Spleen (tissue), 11 donors: ENCODE measurements around the gene DYDC2. TPM values are rescaled to one million over a fixed set of nuclear protein-coding genes. Genes with fewer than 3 reads are reported as not detected.
"Not testable (repeated sequence)": the region's sequence is repeated elsewhere in the genome, so short reads cannot be mapped to it uniquely, and the experiment has no call there.

Experiments used
- DNase-seq: peaks from one replicate; pipeline ENCODE4 v3.0.0-alpha.2; 2020
- H3K27ac ChIP-seq, 8 donors: fragments of 200-600 bp; sonication (generic) in 7 of 8; 1 replicate in 4 of 8; 2 replicates in 4 of 8; pipeline versions ENCODE4 v1.5.0 to v1.8.0; 2016 to 2021; ENCODE audit warnings: inconsistent platforms in 4 of 8, mild to moderate bottlenecking in 4 of 8, moderate library complexity in 1 of 8
- H3K27me3 ChIP-seq, 7 donors: fragments of 200-600 bp; sonication (generic) in 6 of 7; replicated peaks in 1 of 7; 1 replicate in 4 of 7; 2 replicates in 3 of 7; pipeline versions ENCODE4 v1.5.0 to v1.8.0; 2016 to 2021; ENCODE audit warnings: inconsistent platforms in 3 of 7, mild to moderate bottlenecking in 1 of 7
- H3K36me3 ChIP-seq, 6 donors: fragments of 200-600 bp; sonication (generic) in 5 of 6; 1 replicate in 4 of 6; 2 replicates in 2 of 6; pipeline versions ENCODE4 v1.5.0 to v1.8.0; 2016 to 2021; ENCODE audit warnings: inconsistent platforms in 2 of 6
- H3K4me1 ChIP-seq, 6 donors: fragments of 200-600 bp; sonication (generic) in 5 of 6; 1 replicate in 3 of 6; 2 replicates in 3 of 6; pipeline versions ENCODE4 v1.5.0 to v1.8.0; 2016 to 2021; ENCODE audit warnings: inconsistent platforms in 3 of 6
- H3K4me3 ChIP-seq, 8 donors: fragments of 200-600 bp; sonication (generic) in 7 of 8; 1 replicate in 4 of 8; 2 replicates in 4 of 8; pipeline versions ENCODE4 v1.5.0 to v1.8.0; 2016 to 2021; ENCODE audit warnings: inconsistent platforms in 4 of 8, mild to moderate bottlenecking in 4 of 8, moderate library complexity in 2 of 8
- H3K9me3 ChIP-seq, 8 donors: fragments of 200-600 bp; sonication (generic) in 7 of 8; 1 replicate in 4 of 8; 2 replicates in 4 of 8; pipeline versions ENCODE4 v1.5.0 to v1.8.0; 2016 to 2021; ENCODE audit warnings: inconsistent platforms in 4 of 8
- POLR2A ChIP-seq, 3 donors: fragments of 450-650 bp; IDR thresholded peaks; one replicate each; pipeline ENCODE4 v1.5.1; 2017; ENCODE audit warnings: antibody characterized with exemption in 3 of 3, mild to moderate bottlenecking in 1 of 3
- POLR2AphosphoS5 ChIP-seq, 3 donors: sonication (generic); formaldehyde crosslinking; IDR thresholded peaks; one replicate each; pipeline ENCODE4 v1.5.1; 2017; ENCODE audit warnings: antibody characterized with exemption in 3 of 3
- WGBS, 5 donors: extraction: QIAGEN DNeasy Blood & Tissue Kit in 3 of 5; methylation state at CpG; one replicate each; pipeline versions ENCODE4 v1.1.5 to v1.1.7; 2013 to 2018; 5-methylcytosine and 5-hydroxymethylcytosine counted together
- intact Hi-C: fragments of 100-400 bp; cut with DNase I; formaldehyde crosslinking; loops from one replicate; pipeline ENCODE4 v1.15.0; 2023; ENCODE audit warnings: low total_unique reads
- polyA plus RNA-seq, 3 donors: library from polyadenylated mRNA; stranded (reverse); fragments of 200-250 nt; gene quantifications; one replicate each; pipeline ENCODE4 v1.2.1, GENCODE V29; 2013
- total RNA-seq, 7 donors: library from RNA; depleted of rRNA in 3 of 7; stranded (reverse); fragments of >200 nt in 3 of 7; fragmentation: NEBNext Ultra II Directional in 4 of 7; extraction: Animal tissue kit (Norgen Biotek cat#: 25700) in 4 of 7; gene quantifications; one replicate each; pipeline versions ENCODE4 v1.1.0 to v1.2.1, GENCODE V29; 2016 to 2021
- TF ChIP-seq, protein P1 (sequence below), 11 experiments: fragments of 200-600 bp in 7 of 11; fragments of 450-650 bp in 4 of 11; sonication (generic) in 4 of 11; IDR thresholded peaks in 8 of 11; conservative IDR thresholded peaks in 3 of 11; 1 replicate in 7 of 11; 2 replicates in 4 of 11; pipeline versions ENCODE4 v1.4.0 to v1.8.0; 2016 to 2021; ENCODE audit warnings: antibody characterized with exemption in 11 of 11, inconsistent platforms in 4 of 11, mild to moderate bottlenecking in 1 of 11
- donor health status: healthy with polysubstance abuse.
- donor health status: DM: no; HTN: no; CAD: no; lungs with moderate emphysema.
- donor health status: DM: no; HTN: no; CAD: no.
- donor health status: Bipolar disorder and iron deficiency.
- donor health status: healthy.
- donor health status: DM: no; HTN: no; CAD: no.
- donor health status: DM: yes; HTN: yes; CAD: no.

Gene DYDC2
- total and polyA plus RNA-seq, 10 donors = not detected

DNA sequence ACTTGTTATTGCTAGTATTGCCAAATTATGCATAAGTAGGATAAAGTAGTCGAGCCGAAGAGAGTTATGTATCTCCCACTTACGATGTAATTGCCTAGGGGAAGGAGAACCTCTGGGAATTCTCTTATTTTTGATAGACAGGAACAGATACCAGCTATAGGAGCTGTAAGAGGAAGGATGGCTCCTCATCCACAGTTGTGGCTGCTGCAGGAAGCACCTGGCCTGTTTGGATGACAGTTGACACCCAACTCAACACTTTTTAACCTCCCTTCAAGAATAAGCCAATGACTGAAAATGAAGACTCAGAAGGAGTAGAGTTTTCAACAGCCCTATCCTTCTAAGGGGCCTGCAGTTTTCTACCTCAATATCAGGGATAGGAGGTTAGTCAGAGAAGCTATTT lies 6.3 kb upstream of the DYDC2 start:
- Histone ChIP-seq H3K36me3 (no peaks in the 10 kb centered on the region), H3K27ac (no peak overlapping the region), H3K4me3 (no peak overlapping the region), H3K4me1 (no peaks in the 10 kb centered on the region), H3K9me3 (no peaks in the 10 kb centered on the region), H3K27me3 (peaks cover 0 to 27% (median 3%) of the 10 kb centered on the region in 7 donors)
- intact Hi-C loops = no loop called here
- TF ChIP-seq POLR2AphosphoS5 (IDR thresholded peaks at IDR 0.05) = no peak
- TF ChIP-seq POLR2A (IDR thresholded peaks at IDR 0.05) = no peak
- TF ChIP-seq, protein P1, sequence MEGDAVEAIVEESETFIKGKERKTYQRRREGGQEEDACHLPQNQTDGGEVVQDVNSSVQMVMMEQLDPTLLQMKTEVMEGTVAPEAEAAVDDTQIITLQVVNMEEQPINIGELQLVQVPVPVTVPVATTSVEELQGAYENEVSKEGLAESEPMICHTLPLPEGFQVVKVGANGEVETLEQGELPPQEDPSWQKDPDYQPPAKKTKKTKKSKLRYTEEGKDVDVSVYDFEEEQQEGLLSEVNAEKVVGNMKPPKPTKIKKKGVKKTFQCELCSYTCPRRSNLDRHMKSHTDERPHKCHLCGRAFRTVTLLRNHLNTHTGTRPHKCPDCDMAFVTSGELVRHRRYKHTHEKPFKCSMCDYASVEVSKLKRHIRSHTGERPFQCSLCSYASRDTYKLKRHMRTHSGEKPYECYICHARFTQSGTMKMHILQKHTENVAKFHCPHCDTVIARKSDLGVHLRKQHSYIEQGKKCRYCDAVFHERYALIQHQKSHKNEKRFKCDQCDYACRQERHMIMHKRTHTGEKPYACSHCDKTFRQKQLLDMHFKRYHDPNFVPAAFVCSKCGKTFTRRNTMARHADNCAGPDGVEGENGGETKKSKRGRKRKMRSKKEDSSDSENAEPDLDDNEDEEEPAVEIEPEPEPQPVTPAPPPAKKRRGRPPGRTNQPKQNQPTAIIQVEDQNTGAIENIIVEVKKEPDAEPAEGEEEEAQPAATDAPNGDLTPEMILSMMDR (IDR thresholded peaks at IDR 0.05 in 8 of 11, conservative IDR thresholded peaks at IDR 0.05 in 3 of 11) = no peak
- 55 to 69% (median 65%) methylated on average over 3 of the region's 3 CpGs for WGBS, 5 donors
- DNase-seq = no peak

DNA sequence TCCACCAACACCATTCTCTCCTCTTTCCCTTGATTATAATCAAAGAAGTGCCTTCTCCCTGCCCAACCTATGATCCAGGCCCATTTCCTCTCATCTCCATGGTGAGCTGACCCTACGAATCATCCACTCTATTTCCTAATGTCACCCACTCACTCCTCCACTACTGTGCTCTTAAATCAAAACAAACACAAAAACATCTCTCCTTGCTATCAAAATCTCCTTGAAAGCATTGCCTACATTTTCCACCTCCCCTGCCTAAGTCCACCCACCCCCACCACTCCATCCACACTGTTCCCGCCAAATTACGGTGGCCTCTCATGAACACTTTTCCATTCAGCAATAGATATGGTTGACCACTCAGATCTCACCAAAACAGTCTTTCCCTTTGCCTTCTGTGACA lies 5.4 kb upstream of the DYDC2 start:
- intact Hi-C loops = no loop called here
- Histone ChIP-seq H3K27ac (no peak overlapping the region), H3K36me3 (no peaks in the 10 kb centered on the region), H3K9me3 (no peaks in the 10 kb centered on the region), H3K4me3 (no peak overlapping the region), H3K27me3 (peaks cover 0 to 37% (median 8%) of the 10 kb centered on the region in 7 donors), H3K4me1 (peaks cover 0 to 3% (median 2%) of the 10 kb centered on the region in 6 donors)
- no peak for DNase-seq
- 85 to 95% (median 87%) methylated on average over 3 of the region's 3 CpGs for WGBS, 5 donors
- no peak for TF ChIP-seq POLR2AphosphoS5 (IDR thresholded peaks at IDR 0.05)
- TF ChIP-seq, protein P1 (IDR thresholded peaks at IDR 0.05 in 8 of 11, conservative IDR thresholded peaks at IDR 0.05 in 3 of 11) = no peak
- no peak for TF ChIP-seq POLR2A (IDR thresholded peaks at IDR 0.05)

DNA sequence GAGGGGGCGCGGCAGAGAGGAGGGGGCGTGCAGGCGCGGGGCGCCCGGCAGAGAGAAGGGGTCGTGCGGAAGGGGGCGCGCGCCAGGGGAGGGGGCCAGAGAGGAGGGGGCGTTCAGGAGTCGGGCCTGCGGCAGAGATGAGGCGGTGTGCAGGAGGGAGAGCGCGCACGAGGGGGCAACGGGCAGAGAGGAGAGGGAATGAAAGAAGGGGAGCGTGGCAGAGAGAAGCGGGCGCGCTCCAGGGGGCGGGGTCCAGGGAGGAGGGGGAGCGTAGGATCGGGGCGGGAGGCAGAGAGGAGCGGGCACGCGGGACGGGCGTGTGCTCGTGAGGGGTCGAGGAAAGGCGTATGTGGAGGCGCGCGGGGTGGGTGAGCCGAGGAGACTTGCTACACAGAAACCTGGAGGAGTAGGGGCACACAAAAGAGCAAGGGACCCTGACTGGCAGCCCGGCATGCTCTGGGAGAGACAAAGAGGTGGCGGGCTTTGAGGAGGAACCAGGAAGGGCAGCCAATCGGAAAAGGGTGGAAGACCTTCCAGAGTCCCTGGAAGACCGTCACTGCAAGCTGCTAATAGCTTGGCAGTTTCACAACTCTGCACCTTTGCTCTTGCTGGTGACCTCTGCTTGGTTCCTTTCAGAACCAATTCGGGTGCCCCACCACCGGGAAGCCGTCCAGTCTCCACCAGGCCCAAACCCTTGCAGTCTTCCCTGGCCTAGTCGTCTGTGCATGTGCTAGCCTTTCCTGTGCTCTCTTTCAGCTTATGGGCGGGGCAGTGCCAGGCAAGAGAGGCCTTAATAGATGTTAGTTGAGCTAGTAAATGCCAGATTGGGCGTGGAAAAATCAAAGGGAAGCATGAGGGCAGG lies 639 bp downstream of the DYDC2 start:
- no peak for DNase-seq
- WGBS, 5 donors = 9 to 17% (median 12%) methylated on average over 39 to 50 of the region's 50 CpGs
- intact Hi-C loops = no loop called here
- Histone ChIP-seq H3K4me3 (peak overlapping the region in 7 of 8 donors; percentile 8 to 63 (median 35)), H3K27me3 (peaks cover 0 to 59% (median 13%) of the 10 kb centered on the region in 7 donors), H3K36me3 (no peaks in the 10 kb centered on the region), H3K4me1 (peaks cover 0 to 17% (median 8%) of the 10 kb centered on the region in 6 donors), H3K9me3 (no peaks in the 10 kb centered on the region), H3K27ac (no peak overlapping the region)
- TF ChIP-seq, protein P1 (IDR thresholded peaks at IDR 0.05 in 8 of 11, conservative IDR thresholded peaks at IDR 0.05 in 3 of 11) = no peak
- no peak for TF ChIP-seq POLR2A (IDR thresholded peaks at IDR 0.05)
- no peak for TF ChIP-seq POLR2AphosphoS5 (IDR thresholded peaks at IDR 0.05)

DNA sequence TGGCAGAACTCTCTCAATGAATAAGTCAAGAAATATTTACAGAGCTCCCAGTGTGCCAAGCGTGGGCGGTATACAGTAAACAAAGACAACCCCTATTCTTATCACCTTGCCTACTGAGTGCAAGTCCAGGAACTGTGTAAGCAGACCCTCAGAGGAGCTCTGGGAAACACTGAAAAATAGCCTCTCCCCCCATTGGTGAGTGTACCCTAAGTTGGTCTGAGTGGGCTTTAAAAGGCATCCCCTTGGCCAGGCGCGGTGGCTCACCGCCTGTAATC lies 1.2 kb downstream of the DYDC2 start:
- Histone ChIP-seq H3K27me3 (peaks cover 0 to 59% (median 13%) of the 10 kb centered on the region in 7 donors), H3K4me1 (peaks cover 0 to 17% (median 8%) of the 10 kb centered on the region in 6 donors), H3K36me3 (no peaks in the 10 kb centered on the region), H3K9me3 (no peaks in the 10 kb centered on the region), H3K27ac (no peak overlapping the region), H3K4me3 (no peak overlapping the region)
- TF ChIP-seq POLR2A (IDR thresholded peaks at IDR 0.05) = no peak
- TF ChIP-seq, protein P1 (IDR thresholded peaks at IDR 0.05 in 8 of 11, conservative IDR thresholded peaks at IDR 0.05 in 3 of 11) = no peak
- no peak for TF ChIP-seq POLR2AphosphoS5 (IDR thresholded peaks at IDR 0.05)
- WGBS, 5 donors = 95 to 99% (median 98%) methylated on average over 5 of the region's 5 CpGs
- DNase-seq = no peak
- intact Hi-C loops = no loop called here

DNA sequence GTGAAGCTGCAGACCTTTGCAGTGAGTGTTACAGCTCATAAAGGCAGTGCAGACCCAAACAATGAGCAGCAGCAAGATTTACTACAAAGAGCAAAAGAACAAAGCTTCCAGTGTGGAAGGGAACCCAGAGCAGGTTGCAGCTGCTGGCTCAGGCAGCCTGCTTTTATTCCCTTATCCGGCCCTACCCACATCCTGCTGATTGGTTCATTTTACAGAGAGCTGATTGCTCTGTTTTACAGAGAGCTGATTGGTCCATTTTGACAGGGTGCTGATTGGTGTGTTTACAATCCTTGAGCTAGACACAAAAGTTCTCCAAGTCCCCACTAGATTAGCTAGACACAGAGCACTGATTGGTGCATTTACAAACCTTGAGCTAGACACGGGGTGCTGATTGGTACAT lies 2.3 kb downstream of the DYDC2 start:
- intact Hi-C loops, H3K9me3 ChIP-seq: not testable (repeated sequence)

More for the DNA sequence above, 2.3 kb downstream of the DYDC2 start:
- not testable (repeated sequence) for H3K4me3 ChIP-seq, H3K27ac ChIP-seq, H3K36me3 ChIP-seq, DNase-seq
- WGBS, 5 donors = 29 to 78% (median 37%) methylated on average over 2 of the region's 2 CpGs
- Histone ChIP-seq H3K27me3 (peaks cover 0 to 51% (median 13%) of the 10 kb centered on the region in 7 donors), H3K4me1 (peaks cover 0 to 17% (median 8%) of the 10 kb centered on the region in 6 donors)
